Cerebellar cortex (tissue), 1 donor: Measurements from ENCODE around the gene CNKSR3.
"Not testable (repeated sequence)": the region's sequence is repeated elsewhere in the genome, so short reads cannot be mapped to it uniquely, and the experiment has no call there.

Source experiments
- DNase-seq: peaks from one replicate; pipeline ENCODE4 v3.0.0-alpha.2; 2015; ENCODE audit warnings: low spot score

The CNKSR3 gene

GRCh38 chr6:154528310-154528915 lies 17.9 kb upstream of the CNKSR3 start:
- DNase-seq, result no peak

- DNase-seq, result no peak
These were observed 16.5 kb upstream of the CNKSR3 start for GRCh38 chr6:154526996-154527395.

- no peak for DNase-seq
These were observed 12.1 kb upstream of the CNKSR3 start for GRCh38 chr6:154522576-154522975.

- DNase-seq, result no peak
These were observed 10.9 kb upstream of the CNKSR3 start for GRCh38 chr6:154521412-154521811.

GRCh38 chr6:154520280-154520679 lies 9.8 kb upstream of the CNKSR3 start:
- no peak for DNase-seq

GRCh38 chr6:154518396-154518795 lies 7.9 kb upstream of the CNKSR3 start:
- DNase-seq, result no peak

- DNase-seq, result no peak
These were observed 5.8 kb upstream of the CNKSR3 start for GRCh38 chr6:154516276-154516675.

- DNase-seq, result no peak
These were observed 5.3 kb upstream of the CNKSR3 start for GRCh38 chr6:154515826-154516225.

- not testable (repeated sequence) for DNase-seq
These were observed 4.6 kb upstream of the CNKSR3 start for GRCh38 chr6:154515076-154515475.

GRCh38 chr6:154514481-154514880 lies 4.0 kb upstream of the CNKSR3 start:
- no peak for DNase-seq

- DNase-seq, result no peak
These were observed 3.3 kb upstream of the CNKSR3 start for GRCh38 chr6:154513601-154514320.

- DNase-seq, result no peak
These were observed 1.7 kb upstream of the CNKSR3 start for GRCh38 chr6:154512201-154512600.

- DNase-seq, result no peak
These were observed 1.3 kb upstream of the CNKSR3 start for GRCh38 chr6:154511791-154512190.

GRCh38 chr6:154509421-154510143 lies 903 bp downstream of the CNKSR3 start:
- no peak for DNase-seq

- no peak for DNase-seq
These were observed 1.7 kb downstream of the CNKSR3 start for GRCh38 chr6:154508573-154509375.

- DNase-seq, result no peak
These were observed 3.2 kb downstream of the CNKSR3 start for GRCh38 chr6:154506991-154507898.

- no peak for DNase-seq
These were observed 3.9 kb downstream of the CNKSR3 start for GRCh38 chr6:154506582-154506981.

GRCh38 chr6:154506108-154506507 lies 4.4 kb downstream of the CNKSR3 start:
- no peak for DNase-seq

GRCh38 chr6:154504865-154505449 lies 5.5 kb downstream of the CNKSR3 start:
- DNase-seq, result no peak

- DNase-seq, result no peak
These were observed 6.4 kb downstream of the CNKSR3 start for GRCh38 chr6:154504102-154504501.

GRCh38 chr6:154503658-154504057 lies 6.8 kb downstream of the CNKSR3 start:
- no peak for DNase-seq
